Tibial nerve (tissue), 4 donors: Measurements from ENCODE around the gene RHBDL1. TPM values are rescaled to one million over a fixed set of nuclear protein-coding genes. Genes with fewer than 3 reads are reported as not detected.

Source experiments
- DNase-seq, 2 donors: peaks; one replicate each; pipeline ENCODE4 v3.0.0-alpha.2; 2019; ENCODE audit warnings: low spot score in 2 of 2
- H3K27ac ChIP-seq, 4 donors: fragments of 200-600 bp; sonication (generic) in 3 of 4; one replicate each; pipeline ENCODE4 v1.5.1; 2017 to 2019; ENCODE audit warnings: mild to moderate bottlenecking in 1 of 4
- H3K27me3 ChIP-seq, 2 donors: fragments of 200-600 bp; sonication (generic) in 1 of 2; one replicate each; pipeline versions ENCODE4 v1.5.1 to v1.6.0; 2017 to 2019
- H3K36me3 ChIP-seq, 3 donors: fragments of 200-600 bp; sonication (generic); one replicate each; pipeline ENCODE4 v1.5.1; 2018 to 2019
- H3K4me1 ChIP-seq, 4 donors: fragments of 200-600 bp; sonication (generic) in 3 of 4; one replicate each; pipeline ENCODE4 v1.5.1; 2017 to 2019
- H3K4me3 ChIP-seq, 4 donors: fragments of 200-600 bp; sonication (generic) in 3 of 4; one replicate each; pipeline ENCODE4 v1.5.1; 2017 to 2019; ENCODE audit warnings: mild to moderate bottlenecking in 1 of 4, moderate library complexity in 1 of 4
- H3K9me3 ChIP-seq, 4 donors: fragments of 200-600 bp; sonication (generic) in 3 of 4; one replicate each; pipeline ENCODE4 v1.5.1; 2017 to 2019
- CTCF ChIP-seq, 5 experiments: fragments of 200-600 bp in 3 of 5; fragments of 450-650 bp in 2 of 5; sonication (generic) in 3 of 5; IDR thresholded peaks; one replicate each; pipeline ENCODE4 v1.5.1; 2016 to 2019; ENCODE audit warnings: antibody characterized with exemption in 5 of 5, mild to moderate bottlenecking in 3 of 5, moderate library complexity in 2 of 5
- EP300 ChIP-seq, 2 donors: sonication (generic); formaldehyde crosslinking; IDR thresholded peaks; one replicate each; pipeline ENCODE4 v1.6.1; 2017; ENCODE audit warnings: antibody characterized with exemption in 2 of 2, mild to moderate bottlenecking in 1 of 2
- POLR2A ChIP-seq, 2 donors: fragments of 450-650 bp; IDR thresholded peaks; one replicate each; pipeline ENCODE4 v1.6.1; 2017; ENCODE audit warnings: antibody characterized with exemption in 2 of 2, mild to moderate bottlenecking in 2 of 2, moderate library complexity in 2 of 2
- WGBS, 2 donors: methylation state at CpG; one replicate each; pipeline ENCODE4 v1.1.5; 2018; 5-methylcytosine and 5-hydroxymethylcytosine counted together
- total RNA-seq, 4 donors: library from RNA; depleted of rRNA; stranded (reverse); fragments of >200 nt; gene quantifications; one replicate each; pipeline ENCODE4 v1.1.0, GENCODE V29; 2016

RHBDL1 gene
- total RNA-seq, 4 donors from 2014 or later: 0.90 to 3.5 (median 1.9) TPM

- 12 to 21% methylated on average over 16 to 19 of the region's 72 CpGs for WGBS, 2 donors
Observed at GRCh38 chr16:642189-643049, 33.1 kb upstream of the RHBDL1 start.

GRCh38 chr16:643050-643368 is 32.5 kb upstream of the RHBDL1 start:
- peaks cover 0 to 58% (median 24%) of the 10 kb centered on the region in 4 donors for H3K4me1 ChIP-seq
- no peak for DNase-seq
- peak overlapping the region in 3 of 4 donors; percentile 80 to 86 (median 85) for H3K27ac ChIP-seq
- TF ChIP-seq POLR2A (IDR thresholded peaks at IDR 0.05): no peak
- no peak for TF ChIP-seq EP300 (IDR thresholded peaks at IDR 0.05)
- TF ChIP-seq CTCF (IDR thresholded peaks at IDR 0.05): no peak
- 85 to 88% methylated on average over 4 to 10 of the region's 13 CpGs for WGBS, 2 donors
- peaks cover 0 to 6% (median 0%) of the 10 kb centered on the region in 3 donors for H3K36me3 ChIP-seq
- H3K4me3 ChIP-seq: peak overlapping the region in 3 of 4 donors; percentile 58 to 89 (median 71)
- H3K27me3 ChIP-seq: no peaks in the 10 kb centered on the region
- H3K9me3 ChIP-seq: no peaks in the 10 kb centered on the region

More at GRCh38 chr16:642189-643049, 33.1 kb upstream of the RHBDL1 start:
- Histone ChIP-seq H3K9me3 (no peaks in the 10 kb centered on the region), H3K4me3 (peak overlapping the region; percentile 58 to 91 (median 80)), H3K36me3 (peaks cover 0 to 6% (median 0%) of the 10 kb centered on the region in 3 donors), H3K27ac (peak overlapping the region; percentile 77 to 86 (median 82)), H3K27me3 (no peaks in the 10 kb centered on the region), H3K4me1 (peaks cover 0 to 58% (median 28%) of the 10 kb centered on the region in 4 donors)
- TF ChIP-seq EP300 (IDR thresholded peaks at IDR 0.05): no peak
- DNase-seq: no peak

GRCh38 chr16:644556-644955 is 30.9 kb upstream of the RHBDL1 start:
- TF ChIP-seq EP300 (IDR thresholded peaks at IDR 0.05) (no peak), POLR2A (IDR thresholded peaks at IDR 0.05) (no peak), CTCF (IDR thresholded peaks at IDR 0.05) (no peak)
- peaks cover 0 to 63% (median 25%) of the 10 kb centered on the region in 4 donors for H3K4me1 ChIP-seq
- H3K36me3 ChIP-seq: peaks cover 0 to 6% (median 0%) of the 10 kb centered on the region in 3 donors
- no peak overlapping the region for H3K4me3 ChIP-seq
- no peaks in the 10 kb centered on the region for H3K9me3 ChIP-seq
- H3K27me3 ChIP-seq: no peaks in the 10 kb centered on the region
- no peak for DNase-seq
- 91 to 94% methylated on average over 12 of the region's 12 CpGs for WGBS, 2 donors
- peak overlapping the region in 1 of 4 donors; percentile 91 for H3K27ac ChIP-seq

GRCh38 chr16:645852-646678 is 29.4 kb upstream of the RHBDL1 start:
- TF ChIP-seq EP300 (IDR thresholded peaks at IDR 0.05) (no peak), POLR2A (IDR thresholded peaks at IDR 0.05) (no peak), CTCF (IDR thresholded peaks at IDR 0.05) (no peak)
- 68 to 79% methylated on average over 23 to 27 of the region's 32 CpGs for WGBS, 2 donors
- peaks cover 0 to 6% (median 0%) of the 10 kb centered on the region in 3 donors for H3K36me3 ChIP-seq
- H3K9me3 ChIP-seq: no peaks in the 10 kb centered on the region
- H3K4me1 ChIP-seq: peaks cover 0 to 71% (median 31%) of the 10 kb centered on the region in 4 donors
- H3K27ac ChIP-seq: peak overlapping the region in 2 of 4 donors; percentile 1 to 91
- peak overlapping the region in 1 of 4 donors; percentile 5 for H3K4me3 ChIP-seq
- no peak for DNase-seq
- no peaks in the 10 kb centered on the region for H3K27me3 ChIP-seq

- Histone ChIP-seq H3K27me3 (no peaks in the 10 kb centered on the region), H3K36me3 (peaks cover 0 to 8% (median 0%) of the 10 kb centered on the region in 3 donors), H3K4me3 (no peak overlapping the region), H3K9me3 (no peaks in the 10 kb centered on the region), H3K27ac (peak overlapping the region in 3 of 4 donors; percentile 1 to 91 (median 55)), H3K4me1 (peaks cover 0 to 66% (median 31%) of the 10 kb centered on the region in 4 donors)
- WGBS, 2 donors: 61 to 78% methylated on average over 11 to 14 of the region's 22 CpGs
- TF ChIP-seq POLR2A (IDR thresholded peaks at IDR 0.05): no peak
- TF ChIP-seq EP300 (IDR thresholded peaks at IDR 0.05): no peak
- no peak for DNase-seq
Observed at GRCh38 chr16:646679-647172, 28.7 kb upstream of the RHBDL1 start.
